GM12891 (cell line): ENCODE data around the gene GLIS1.

Source experiments
- PAX5 ChIP-seq: IDR thresholded peaks from 2 replicates; pipeline ENCODE4 v1.6.1; 2011; ENCODE audit warnings: low read length, moderate library complexity, mild to moderate bottlenecking; ENCODE audit not compliant: insufficient read depth, severe bottlenecking
- POLR2A ChIP-seq: IDR thresholded peaks from 2 replicates; pipeline ENCODE4 v1.6.1; 2011; ENCODE audit warnings: low read depth, low read length, control low read depth
- POLR2AphosphoS5 ChIP-seq: IDR thresholded peaks from 2 replicates; pipeline ENCODE4 v1.6.1; 2011; ENCODE audit warnings: low read depth, low read length, control low read depth

GRCh38 chr1:53731043-53731600, 7.8 kb downstream of the GLIS1 start:
- TF ChIP-seq POLR2A: no peak
- TF ChIP-seq PAX5: no peak
- TF ChIP-seq POLR2AphosphoS5: no peak
